GM18499 (cell line): Measurements from ENCODE around the gene UCP3.
A peak's percentile ranks its signal among the peaks of the same experiment; 100 is the strongest.

ENCODE experiments used
- ATAC-seq: cut with Tn5 transposase; IDR thresholded peaks from one replicate; pipeline ENCODE4 v1.9.1; 2021; ENCODE audit warnings: moderate number of reproducible peaks; ENCODE audit not compliant: insufficient read depth, unreplicated experiment

Gene UCP3

DNA sequence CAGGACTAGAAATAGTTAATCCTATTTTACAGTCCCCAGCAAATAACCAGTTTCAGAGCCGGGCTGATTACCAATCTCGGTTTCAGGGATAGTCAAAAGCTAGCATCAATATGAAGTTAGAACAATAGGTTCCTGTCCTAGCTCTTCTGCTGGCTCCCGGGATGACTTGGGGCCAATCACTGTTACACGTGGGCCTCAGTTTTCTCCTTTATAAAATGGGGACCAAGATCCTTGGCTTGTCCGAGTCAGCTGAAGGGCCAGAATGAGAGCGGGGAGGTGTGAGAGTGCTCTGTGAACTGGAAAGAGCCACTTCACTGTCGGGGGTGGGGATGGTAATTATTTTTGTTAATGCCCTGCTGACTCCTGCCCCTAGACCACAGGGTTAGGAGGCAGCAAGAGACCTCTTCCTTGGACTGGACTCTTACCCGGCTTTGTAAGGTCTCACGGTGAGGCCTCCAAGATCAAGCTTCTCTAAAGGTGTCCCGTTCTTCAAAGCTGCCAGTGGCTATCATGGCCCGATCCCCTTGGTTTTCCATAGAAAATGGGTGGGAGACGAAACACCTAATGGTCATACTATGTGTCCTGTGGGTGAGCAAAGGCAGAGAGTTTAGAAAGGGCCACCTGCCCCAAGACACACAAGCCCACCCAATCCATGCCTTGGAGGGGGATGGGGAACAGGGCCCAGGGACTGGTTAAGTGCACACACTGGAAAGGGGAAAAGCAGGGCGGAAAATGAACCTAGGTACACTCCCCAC, 27.7 kb downstream of the UCP3 start:
- ATAC-seq, result no peak

DNA sequence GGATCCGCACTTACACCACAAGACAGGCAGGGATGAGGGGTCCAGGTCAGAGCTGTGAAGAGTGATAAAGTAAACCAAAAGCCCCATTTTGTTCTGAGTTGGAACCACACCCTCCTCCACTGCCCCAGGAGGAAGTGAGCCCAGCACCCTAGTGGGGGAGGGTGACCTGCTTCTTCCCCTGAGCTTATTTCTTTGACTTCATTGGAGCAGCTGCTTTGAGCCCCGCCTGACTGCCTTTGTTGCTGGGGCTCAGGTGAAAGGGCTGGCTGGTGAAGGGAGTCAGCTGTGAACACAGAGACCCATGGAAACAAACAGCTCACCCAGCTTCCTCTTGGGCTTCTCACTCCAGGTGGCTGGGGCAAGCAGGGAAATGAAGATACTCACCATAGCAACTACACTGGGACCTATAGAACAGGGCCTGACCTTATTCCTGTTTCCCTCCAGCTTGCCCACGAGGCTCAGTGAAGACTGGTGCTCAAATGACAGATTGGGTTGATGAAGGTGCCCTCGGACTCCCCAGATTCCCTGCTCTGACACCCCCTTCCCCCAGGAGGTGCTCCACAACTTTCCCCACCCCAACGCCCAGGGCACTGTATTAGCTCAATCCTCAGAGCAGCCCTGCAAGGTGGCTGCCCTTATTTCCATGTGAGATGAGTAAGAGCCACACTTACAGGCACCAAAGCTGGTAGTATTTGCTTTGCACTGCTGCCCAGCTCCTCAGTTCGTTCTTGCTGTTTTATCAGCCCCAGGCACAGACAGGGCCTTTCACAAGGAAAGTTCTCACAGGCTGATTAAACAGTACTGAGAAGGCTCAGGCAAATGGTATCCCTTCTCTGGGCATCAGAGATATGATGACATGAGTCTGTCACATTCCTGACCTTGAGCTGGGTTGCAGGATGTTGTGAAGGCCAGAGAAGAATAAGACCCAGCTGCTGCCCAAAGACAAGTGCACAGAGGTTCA, 28.6 kb downstream of the UCP3 start:
- peak; percentile 36 for ATAC-seq

DNA sequence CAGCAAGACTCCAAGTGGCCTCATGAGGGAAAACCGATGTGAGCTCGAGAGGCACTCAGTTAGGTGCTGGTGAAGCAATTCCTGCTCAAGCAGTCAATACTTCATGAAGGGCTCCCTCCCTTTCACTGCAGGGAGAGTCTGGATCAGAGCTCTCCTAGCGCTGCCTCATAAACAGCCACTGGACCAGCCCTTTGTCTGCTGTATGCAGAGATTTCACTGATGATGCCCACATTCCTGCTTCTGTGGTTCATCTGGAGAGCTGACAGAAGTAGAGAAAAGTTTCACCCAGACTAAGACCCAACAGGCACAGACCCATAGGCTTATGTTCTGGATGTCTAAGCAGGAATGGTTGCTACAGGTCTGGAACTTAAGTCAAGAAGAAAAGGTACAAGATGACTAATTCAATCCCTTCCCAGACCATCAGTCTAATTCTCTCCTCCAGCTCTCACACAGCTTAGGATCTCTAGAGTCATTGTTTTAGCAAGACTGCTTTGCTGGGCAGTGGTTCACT, 30.3 kb downstream of the UCP3 start:
- ATAC-seq, result no peak

DNA sequence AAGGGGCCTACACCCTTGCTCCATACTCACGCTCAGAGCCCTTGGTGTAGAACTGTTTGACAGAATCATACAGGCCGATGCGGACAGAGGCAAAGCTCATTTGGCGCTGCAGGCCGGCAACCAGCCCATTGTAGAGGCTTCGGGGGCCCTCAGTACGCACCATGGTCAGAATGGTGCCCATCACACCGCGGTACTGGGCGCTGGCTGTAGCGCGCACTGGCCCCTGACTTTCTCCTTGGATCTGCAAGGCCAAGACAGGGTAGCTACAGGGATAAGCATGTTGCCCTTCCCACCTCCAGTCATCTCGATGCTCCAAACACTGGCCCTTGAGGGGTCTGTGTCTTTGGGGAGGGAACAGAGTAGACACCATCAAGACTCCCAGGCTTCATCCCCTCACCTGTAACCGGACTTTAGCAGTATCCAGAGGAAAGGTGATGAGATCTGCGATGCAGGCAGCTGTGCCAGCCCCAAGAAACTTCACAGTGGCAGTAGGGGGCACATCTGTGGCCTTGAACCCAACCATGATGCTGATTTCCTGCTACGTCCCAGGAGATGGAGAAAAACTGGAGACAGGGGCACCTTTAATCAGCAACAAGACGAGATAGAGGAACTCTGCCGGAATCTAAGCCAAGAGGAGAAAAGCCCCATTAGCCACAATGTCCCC, 30.9 kb downstream of the UCP3 start:
- no peak for ATAC-seq

DNA sequence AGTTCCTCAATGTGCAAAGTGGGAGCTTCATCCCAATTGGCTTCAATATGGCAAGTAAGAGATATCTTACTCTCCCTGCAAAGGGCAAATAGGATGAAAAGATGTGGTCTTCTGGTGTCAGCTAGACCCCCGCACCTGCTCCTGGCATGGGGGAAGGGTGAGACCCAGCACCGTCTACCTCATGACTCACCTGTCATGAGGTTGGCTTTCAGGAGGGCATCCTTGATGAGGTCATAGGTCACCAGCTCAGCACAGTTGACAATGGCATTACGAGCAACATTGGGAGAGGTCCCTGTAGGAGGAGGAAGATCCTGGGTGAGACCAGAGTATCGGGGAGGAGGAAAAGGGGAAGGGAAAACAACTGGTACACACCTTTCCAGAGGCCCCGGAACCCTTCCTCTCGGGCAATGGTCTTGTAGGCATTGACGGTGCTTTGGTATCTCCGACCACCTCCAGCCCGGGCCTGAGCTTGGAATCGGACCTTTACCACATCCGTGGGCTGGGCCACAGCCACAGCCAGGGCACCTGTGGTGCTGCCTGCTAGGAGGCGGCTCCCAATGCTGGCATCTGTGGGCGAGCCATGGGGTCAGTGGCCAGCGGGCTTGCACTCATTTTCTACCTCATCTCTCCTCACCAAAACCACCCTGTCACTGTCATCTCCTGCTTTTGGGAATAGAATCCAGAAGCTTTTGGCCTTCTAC, 32.3 kb downstream of the UCP3 start:
- no peak for ATAC-seq

DNA sequence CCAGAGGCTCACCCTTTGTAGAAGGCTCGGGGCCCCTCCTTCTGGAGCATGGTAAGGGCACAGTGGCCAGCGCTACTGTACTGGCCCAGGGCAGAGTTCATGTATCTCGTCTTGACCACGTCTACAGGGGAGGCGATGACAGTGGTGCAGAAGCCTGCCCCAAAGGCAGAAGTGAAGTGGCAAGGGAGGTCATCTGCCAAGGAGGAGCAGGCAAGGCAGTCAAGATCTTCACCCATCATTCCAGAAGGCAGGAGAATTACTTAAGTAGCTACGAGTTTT, 33.5 kb downstream of the UCP3 start:
- no peak for ATAC-seq

DNA sequence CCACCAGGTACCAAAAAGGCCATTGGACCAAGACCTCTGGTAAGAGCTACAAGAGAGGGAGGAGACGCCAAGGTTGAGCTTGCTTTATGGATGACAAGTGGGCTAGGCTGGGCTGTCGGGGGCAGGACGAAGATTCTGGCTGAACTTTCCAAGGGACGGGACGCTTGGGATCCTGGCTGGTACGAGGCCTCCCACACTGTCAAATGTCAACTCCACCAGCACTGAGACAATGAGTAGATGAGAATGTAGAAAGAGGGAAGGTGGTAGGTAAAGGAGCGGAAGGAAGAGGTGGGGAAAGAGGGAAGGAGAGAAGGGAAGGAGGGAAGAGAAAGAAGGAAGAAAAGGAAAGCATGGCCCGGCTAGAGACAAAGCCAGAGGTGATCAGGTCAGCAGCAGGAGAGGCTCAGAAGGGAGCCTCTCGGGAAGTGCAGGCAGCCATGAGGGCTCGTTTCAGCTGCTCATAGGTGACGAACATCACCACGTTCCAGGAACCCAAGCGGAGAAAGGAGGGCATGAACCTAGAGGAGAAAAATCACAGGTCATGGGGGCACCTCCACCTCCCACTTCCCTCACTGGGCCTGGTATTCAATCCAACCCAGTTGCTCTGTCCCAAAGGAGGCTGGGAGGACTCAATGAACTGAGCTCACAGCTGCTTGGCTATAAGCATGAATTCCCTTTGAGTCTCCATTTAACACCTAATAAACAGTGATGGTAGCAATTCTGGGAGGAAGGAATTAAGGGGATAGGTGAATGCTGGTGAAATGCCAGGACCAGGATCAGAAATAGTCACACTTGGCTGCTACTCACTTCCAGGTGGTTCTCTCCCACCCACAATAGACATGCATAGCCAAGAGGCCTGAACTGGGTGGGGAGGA, 34.0 kb downstream of the UCP3 start:
- ATAC-seq, result no peak

DNA sequence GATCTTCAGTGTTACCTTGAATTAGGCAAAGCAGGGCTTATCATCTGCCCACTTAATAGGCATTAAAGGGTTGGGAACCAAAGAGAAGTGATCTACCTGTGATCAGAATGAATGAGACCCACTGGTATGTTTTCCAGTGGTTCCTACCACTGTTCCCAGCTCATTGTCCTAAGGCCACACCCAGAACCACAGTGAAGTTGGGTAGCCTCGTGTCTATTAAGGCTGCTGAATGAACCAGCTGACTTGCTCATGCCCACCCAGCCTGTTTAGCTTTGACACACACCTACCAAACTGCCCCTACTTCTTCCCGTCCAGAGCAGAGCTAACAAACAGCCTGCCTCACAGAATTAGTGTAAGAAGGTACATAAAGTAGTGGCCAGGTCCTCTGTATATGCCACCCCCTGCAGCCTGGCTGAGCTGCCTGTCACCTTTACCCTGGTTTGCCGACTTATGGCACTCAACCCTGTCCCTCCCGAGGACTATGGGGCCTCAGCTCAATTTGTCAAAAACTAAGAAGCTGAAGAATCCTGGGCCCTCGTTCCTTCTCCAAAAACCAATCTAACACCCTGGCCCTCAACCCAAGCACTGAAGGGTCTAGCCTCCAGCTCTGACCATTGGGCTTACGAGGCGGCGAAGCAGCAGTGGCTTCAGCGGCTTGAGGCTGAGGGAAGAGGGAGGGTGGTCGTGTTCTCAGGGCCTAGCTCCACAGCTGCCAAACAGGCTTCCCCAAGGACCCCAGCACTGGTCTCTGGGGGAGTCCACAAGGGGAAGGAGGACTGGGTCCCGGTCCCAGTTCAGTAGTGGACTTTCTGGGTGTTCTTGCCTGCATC, 36.0 kb downstream of the UCP3 start:
- ATAC-seq, result no peak

DNA sequence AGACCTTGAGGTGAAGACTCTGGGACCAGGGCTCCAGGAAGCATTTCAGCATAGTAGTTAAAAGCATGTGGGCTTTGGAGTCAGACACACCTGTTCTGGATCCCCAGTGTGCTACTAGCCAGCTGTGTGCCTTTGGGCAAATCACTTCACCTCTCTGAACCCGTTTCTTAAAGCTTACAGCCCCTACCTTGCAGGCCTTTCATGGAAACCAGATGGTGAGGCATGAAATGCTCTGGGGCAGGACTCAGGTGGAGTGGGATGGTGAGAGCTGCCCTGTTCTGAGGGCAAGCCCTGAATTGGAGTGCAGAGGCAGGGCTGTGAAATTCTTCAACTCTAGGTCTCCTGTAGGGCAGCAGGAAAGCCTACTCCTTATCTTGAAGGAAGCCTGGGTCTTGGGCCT, 36.7 kb downstream of the UCP3 start:
- no peak for ATAC-seq

DNA sequence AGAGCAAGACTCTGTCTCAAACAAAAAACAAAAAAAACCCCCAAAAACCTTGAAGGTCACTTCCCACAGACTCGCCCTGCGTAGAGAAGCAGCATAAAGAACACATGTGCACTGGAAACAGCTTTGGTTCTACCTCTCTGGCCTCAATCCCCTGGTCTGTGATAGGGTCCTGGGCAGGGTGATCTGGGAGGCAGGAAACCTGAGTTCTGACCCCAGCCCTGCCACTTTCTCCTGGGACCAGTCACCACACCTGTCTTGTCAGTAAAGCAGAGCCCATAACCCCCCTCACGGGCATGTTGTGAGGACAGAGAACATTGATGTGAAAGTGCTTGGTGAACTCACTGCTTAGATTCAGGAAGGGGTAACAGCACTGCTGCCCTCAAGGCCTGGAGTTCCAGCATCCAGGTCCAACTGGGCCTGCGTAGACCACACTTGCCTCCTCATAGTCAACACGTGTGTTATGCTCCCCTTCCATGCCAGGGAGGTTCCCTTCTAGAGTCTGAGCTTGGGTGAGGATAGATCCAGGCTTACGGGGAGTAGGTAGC, 37.6 kb downstream of the UCP3 start:
- ATAC-seq, result no peak

DNA sequence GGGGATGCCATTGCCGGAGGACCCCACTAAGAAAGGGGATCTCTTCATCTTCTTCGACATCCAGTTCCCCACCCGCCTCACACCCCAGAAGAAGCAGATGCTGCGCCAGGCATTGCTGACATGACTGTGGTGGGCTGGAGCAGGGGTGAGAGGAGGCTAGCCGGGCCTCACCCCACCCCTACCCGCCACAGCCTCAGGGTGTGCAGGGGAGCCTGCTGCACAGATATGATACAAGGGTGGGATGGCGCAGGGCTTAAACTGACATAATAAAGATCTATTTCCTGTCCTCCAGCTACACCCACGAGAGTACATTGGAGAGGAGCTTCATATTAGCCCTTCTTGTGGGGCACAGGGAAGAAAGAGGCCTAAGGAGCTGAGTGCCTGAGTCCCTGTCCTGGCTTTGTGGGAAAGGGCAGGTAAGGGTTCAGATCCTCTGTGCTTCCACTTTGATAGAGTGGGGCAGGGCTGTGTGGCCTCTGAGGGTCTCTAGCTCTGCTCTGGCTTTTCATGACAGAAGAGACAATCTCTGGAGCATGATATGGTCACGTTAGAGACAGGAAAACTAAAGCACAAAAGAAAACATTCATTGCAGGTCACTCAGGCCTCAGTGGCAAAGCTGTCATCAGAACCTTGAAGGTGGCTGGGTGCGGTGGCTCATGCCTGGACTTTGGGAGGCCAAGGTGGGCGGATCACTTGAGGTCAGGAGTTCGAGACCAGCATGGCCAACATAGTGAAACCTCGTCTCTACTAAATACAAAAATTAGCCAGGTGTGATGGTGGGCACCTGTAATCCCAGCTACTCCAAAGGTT, 38.7 kb downstream of the UCP3 start:
- ATAC-seq, result no peak

DNA sequence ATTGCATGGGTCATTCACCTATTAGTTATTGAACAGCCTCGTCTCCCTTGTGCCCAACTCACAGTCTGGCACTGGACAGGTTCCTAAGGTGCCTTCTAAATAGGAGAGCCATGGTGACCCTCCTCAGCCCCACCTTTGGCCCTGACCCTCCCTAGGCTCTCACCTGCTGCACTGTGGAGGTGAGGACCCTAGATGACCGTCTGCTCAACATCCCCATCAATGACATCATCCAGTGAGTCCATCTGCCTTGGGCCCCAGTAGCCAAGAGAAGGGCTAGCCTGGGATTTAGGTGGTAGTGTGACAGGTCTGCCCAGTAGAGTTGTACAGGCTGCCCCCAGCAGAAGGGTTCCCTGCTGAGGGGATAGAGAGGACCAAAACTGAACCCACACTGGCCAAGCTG, 39.8 kb downstream of the UCP3 start:
- ATAC-seq, result no peak

DNA sequence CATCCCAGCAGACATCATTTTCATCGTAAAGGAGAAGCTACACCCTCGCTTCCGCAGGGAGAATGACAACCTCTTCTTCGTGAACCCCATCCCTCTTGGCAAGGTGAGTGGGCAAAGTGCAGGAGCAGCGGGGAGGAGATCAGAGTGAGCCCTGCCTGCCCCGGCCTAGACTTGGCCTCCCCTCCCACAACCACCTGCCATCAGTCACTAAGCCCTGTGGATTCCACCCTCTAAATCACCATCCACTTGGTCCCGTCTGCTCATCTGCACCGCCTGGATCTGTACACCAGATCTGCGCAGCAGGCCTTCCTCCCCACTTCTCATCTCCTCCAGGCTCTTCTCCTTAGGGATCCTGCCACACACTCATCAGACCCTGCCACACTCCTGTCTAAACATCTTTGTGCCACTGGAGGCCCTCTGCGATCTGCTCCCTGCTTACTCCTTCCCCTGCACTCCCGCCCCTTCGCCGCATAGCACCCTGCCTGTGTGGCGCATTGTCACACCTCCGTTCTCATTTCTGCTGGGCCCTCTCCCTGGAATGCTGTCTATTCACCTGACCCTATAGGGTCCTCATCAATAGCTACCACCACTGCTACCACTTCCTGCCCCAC, 40.4 kb downstream of the UCP3 start:
- ATAC-seq, result no peak

DNA sequence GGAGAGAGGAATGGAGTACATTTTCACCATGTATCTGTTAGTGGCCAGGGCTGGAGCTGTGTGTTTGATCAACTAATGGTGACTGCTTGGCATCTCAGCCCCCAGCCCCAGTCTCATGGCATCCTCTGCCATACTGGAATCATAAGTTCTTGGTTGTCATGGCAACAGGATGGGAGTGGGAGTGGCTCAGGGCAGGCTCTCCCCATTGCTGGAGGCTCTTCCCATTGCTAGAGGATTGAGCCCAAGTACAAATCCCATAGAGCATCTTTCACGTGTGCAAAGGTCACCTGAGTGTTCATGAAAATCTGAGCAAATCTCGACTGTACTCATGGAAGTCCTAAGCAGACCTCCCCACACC, 43.1 kb downstream of the UCP3 start:
- ATAC-seq, result no peak

DNA sequence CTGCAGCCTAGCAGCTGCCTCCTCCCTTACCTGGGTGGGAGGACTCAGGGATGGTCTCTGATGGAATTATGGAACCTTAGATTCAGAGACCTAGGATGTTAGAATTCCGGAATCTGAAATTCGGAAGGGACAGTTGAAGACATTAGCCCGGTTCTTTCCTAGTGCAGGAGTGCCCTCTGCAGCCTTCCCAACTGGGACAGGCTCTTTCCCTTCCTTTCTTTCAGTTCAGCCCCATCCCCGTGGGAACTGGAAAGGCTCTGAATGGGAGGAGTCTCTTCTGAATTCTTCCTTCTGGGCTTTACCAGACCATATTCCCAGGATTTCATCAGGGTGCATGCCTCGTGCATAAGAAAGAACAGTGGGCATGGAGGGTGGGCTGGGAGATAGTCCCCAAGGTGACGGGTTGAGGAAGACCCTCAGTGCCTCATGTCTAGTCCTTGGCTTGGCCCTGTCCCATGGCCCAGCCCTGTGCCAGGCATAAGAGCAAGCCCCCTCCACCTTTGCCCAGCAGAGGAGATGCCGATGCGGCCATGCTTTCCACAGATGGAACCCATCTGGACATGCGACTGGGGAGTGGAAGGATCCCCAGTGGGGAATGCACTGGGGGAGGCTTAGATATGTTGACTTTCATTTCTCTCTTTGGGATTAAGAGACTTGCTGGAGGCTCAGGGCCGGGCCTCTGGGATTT, 43.7 kb downstream of the UCP3 start:
- no peak for ATAC-seq

DNA sequence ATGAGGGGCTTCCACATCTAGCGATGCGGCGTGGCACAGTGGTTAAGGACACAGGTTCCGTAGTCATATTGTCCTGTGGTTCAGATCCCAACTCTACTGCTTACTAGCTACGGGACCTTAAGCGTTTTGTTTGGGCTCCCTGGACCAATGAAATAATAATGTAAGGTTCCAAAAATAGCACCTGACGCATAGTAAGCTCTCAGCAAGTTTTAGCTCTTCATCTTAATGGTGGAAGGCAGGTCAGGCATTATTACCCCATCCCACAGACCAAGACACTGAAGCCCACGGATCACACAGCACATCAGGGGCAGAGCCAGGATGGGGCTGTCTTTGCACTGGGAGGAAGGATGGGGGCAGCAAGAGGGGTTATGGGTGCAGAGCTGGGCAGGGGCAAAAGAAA, 45.0 kb downstream of the UCP3 start:
- ATAC-seq, result no peak
